ENCODE data around the gene ASPDH.

The ASPDH gene

GRCh38 chr19:50494186-50495019, 19.3 kb downstream of the ASPDH start:
- no peak for DNase-seq

- no peak for DNase-seq
These were observed 20.5 kb downstream of the ASPDH start for GRCh38 chr19:50493171-50493570.

GRCh38 chr19:50492303-50493052, 21.2 kb downstream of the ASPDH start:
- DNase-seq, result peak; percentile 38

- no peak for DNase-seq
These were observed 22.7 kb downstream of the ASPDH start for GRCh38 chr19:50490991-50491472.

GRCh38 chr19:50490411-50490811, 23.3 kb downstream of the ASPDH start:
- DNase-seq, result no peak

- no peak for DNase-seq
These were observed 24.2 kb downstream of the ASPDH start for GRCh38 chr19:50489461-50490011.

GRCh38 chr19:50488389-50489194, 25.1 kb downstream of the ASPDH start:
- no peak for DNase-seq

- DNase-seq, result peak; percentile 40
These were observed 26.7 kb downstream of the ASPDH start for GRCh38 chr19:50486823-50487515.

GRCh38 chr19:50485284-50485955, 28.3 kb downstream of the ASPDH start:
- DNase-seq, result no peak

GRCh38 chr19:50482916-50483315, 30.8 kb downstream of the ASPDH start:
- no peak for DNase-seq

GRCh38 chr19:50482271-50482855, 31.4 kb downstream of the ASPDH start:
- no peak for DNase-seq

- DNase-seq, result no peak
These were observed 32.2 kb downstream of the ASPDH start for GRCh38 chr19:50481351-50482149.

- DNase-seq, result no peak
These were observed 33.2 kb downstream of the ASPDH start for GRCh38 chr19:50480281-50481111.

GRCh38 chr19:50479761-50480251, 33.9 kb downstream of the ASPDH start:
- no peak for DNase-seq

- DNase-seq, result no peak
These were observed 34.6 kb downstream of the ASPDH start for GRCh38 chr19:50478901-50479715.

- DNase-seq, result no peak
These were observed 35.8 kb downstream of the ASPDH start for GRCh38 chr19:50477751-50478515.

GRCh38 chr19:50476907-50477238, 36.8 kb downstream of the ASPDH start:
- DNase-seq, result no peak

Data from CD4-positive, alpha-beta T cell treated with Interleukin-17A for 4 hours (primary cell).